Esophagus muscularis mucosa (tissue), 4 donors: ENCODE measurements around the gene SGSM2.

Source experiments
- EP300 ChIP-seq: sonication (generic); formaldehyde crosslinking; IDR thresholded peaks from one replicate; pipeline ENCODE4 v1.6.1; 2017; ENCODE audit warnings: antibody characterized with exemption
- POLR2A ChIP-seq: fragments of 450-650 bp; IDR thresholded peaks from one replicate; pipeline ENCODE4 v1.6.1; 2017; ENCODE audit warnings: antibody characterized with exemption, moderate library complexity, mild to moderate bottlenecking, low read depth
- TF ChIP-seq, protein P1 (sequence below), 3 experiments: fragments of 200-600 bp in 2 of 3; fragments of 450-650 bp in 1 of 3; sonication (generic) in 2 of 3; IDR thresholded peaks; one replicate each; pipeline ENCODE4 v1.5.1; 2017 to 2019; ENCODE audit warnings: antibody characterized with exemption in 3 of 3, mild to moderate bottlenecking in 2 of 3, moderate library complexity in 1 of 3

DNA sequence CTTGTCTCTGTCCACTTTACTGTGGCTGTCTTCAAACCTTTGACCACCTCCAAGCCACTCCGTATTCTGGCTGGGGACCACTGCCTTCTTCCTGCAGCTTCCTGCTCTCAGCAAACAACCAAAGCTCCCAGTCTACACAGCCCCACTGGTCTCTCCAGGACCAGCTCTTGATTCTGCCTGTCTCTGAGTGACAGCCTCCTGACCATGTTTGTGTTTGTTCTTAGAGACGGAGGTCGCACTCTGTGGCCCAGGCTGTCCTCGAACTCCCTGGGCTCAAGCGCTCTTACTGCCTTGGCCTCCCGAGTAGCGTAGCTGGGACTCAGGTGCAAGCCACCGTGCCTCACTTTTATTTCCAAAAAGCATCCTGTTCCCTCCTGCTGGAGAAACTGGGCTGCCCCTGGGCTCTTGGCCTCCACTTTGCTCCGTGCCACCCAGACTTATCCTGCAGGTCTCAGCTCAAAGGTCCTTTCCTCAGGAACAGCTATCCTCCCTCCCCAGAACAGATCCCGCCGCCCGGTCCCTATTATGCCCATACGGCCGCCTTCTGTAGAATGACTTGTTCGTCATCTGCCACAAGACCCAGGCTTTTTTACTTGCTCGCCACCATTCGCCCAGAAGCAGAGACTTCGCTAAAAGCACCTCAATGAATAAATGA is 54.4 kb downstream of the SGSM2 start:
- TF ChIP-seq, protein P1, sequence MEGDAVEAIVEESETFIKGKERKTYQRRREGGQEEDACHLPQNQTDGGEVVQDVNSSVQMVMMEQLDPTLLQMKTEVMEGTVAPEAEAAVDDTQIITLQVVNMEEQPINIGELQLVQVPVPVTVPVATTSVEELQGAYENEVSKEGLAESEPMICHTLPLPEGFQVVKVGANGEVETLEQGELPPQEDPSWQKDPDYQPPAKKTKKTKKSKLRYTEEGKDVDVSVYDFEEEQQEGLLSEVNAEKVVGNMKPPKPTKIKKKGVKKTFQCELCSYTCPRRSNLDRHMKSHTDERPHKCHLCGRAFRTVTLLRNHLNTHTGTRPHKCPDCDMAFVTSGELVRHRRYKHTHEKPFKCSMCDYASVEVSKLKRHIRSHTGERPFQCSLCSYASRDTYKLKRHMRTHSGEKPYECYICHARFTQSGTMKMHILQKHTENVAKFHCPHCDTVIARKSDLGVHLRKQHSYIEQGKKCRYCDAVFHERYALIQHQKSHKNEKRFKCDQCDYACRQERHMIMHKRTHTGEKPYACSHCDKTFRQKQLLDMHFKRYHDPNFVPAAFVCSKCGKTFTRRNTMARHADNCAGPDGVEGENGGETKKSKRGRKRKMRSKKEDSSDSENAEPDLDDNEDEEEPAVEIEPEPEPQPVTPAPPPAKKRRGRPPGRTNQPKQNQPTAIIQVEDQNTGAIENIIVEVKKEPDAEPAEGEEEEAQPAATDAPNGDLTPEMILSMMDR (IDR thresholded peaks at IDR 0.05), result no peak
- TF ChIP-seq POLR2A (no peak), EP300 (no peak)
